Activated CD4-positive, alpha-beta T cell treated with anti-CD3 and anti-CD28 coated beads for 36 hours (primary cell): Measurements from ENCODE around the gene TENM4. TPM values are rescaled to one million over a fixed set of nuclear protein-coding genes. Genes with fewer than 3 reads are reported as not detected.

Experiments
- ATAC-seq: fragments of 200-7000 bp; cut with Tn5 transposase; one replicate; pipeline ENCODE4 v1.10.0; 2021; ENCODE audit warnings: mild to moderate bottlenecking, moderate library complexity
- CTCF ChIA-PET: fragments of 350-600 bp; sonication (Branson Sonifier 250); formaldehyde crosslinking; loops from one replicate; lab custom pipeline; 2021; ENCODE audit warnings: antibody characterized with exemption; lab: Charles Lee
- POLR2A ChIA-PET: fragments of 350-600 bp; sonication (Branson Sonifier 250); formaldehyde crosslinking; loops from one replicate; lab custom pipeline; 2021; ENCODE audit warnings: antibody characterized with exemption, inconsistent platforms; lab: Charles Lee
- DNase-seq: peaks from one replicate; pipeline ENCODE4 v3.0.0-alpha.2; 2020
- H3K27ac Mint-ChIP-seq: one replicate; pipeline ENCODE4 v1.8.0; 2021; ENCODE audit warnings: mixed read lengths
- H3K27me3 Mint-ChIP-seq: one replicate; pipeline ENCODE4 v1.8.0; 2021; ENCODE audit warnings: mixed read lengths
- H3K36me3 Mint-ChIP-seq: one replicate; pipeline ENCODE4 v1.8.0; 2021; ENCODE audit warnings: low read depth, mixed read lengths
- H3K4me1 Mint-ChIP-seq: one replicate; pipeline ENCODE4 v1.8.0; 2021; ENCODE audit warnings: mixed read lengths
- H3K4me3 Mint-ChIP-seq: one replicate; pipeline ENCODE4 v1.8.0; 2021; ENCODE audit warnings: mild to moderate bottlenecking, moderate library complexity, mixed read lengths
- H3K9me3 Mint-ChIP-seq: one replicate; pipeline ENCODE4 v1.8.0; 2021; ENCODE audit warnings: low read depth, mixed read lengths
- intact Hi-C, 2 experiments: fragments of 100-400 bp; cut with DNase I in 1 of 2; cut with micrococcal nuclease in 1 of 2; formaldehyde crosslinking; loops; one replicate each; pipeline versions ENCODE4 v1.14.2 to v1.15.1; 2022 to 2024; cut with DNase I, micrococcal nuclease
- total RNA-seq, 2 experiments: library from RNA; stranded (reverse); gene quantifications; one replicate each; pipeline ENCODE4 v1.2.3, GENCODE V29; 2021

The TENM4 gene
- total RNA-seq, 2 experiments from 2014 or later = not detected

GRCh38 chr11:79336797-79337517, 103.9 kb downstream of the TENM4 start:
- Mint-ChIP-seq H3K27ac (no peak overlapping the region), H3K9me3 (no peaks in the 10 kb centered on the region), H3K4me3 (no peak overlapping the region), H3K27me3 (peaks cover 4% of the 10 kb centered on the region), H3K4me1 (no peaks in the 10 kb centered on the region), H3K36me3 (no peaks in the 10 kb centered on the region)
- ATAC-seq = no peak
- ChIA-PET POLR2A (no interaction called here), CTCF (interaction anchor here (0.6 kb wide), 1 partner anchor 648 kb away, joined by 4 read pairs; no protein-coding TSS in a partner anchor)
- intact Hi-C loops = no loop called here
- DNase-seq = no peak

- H3K9me3 Mint-ChIP-seq = no peaks in the 10 kb centered on the region
- H3K4me1 Mint-ChIP-seq = no peaks in the 10 kb centered on the region
- H3K27ac Mint-ChIP-seq = no peak overlapping the region
- ChIA-PET POLR2A (no interaction called here), CTCF (no interaction called here)
- intact Hi-C loops = no loop called here
- peaks cover 4% of the 10 kb centered on the region for H3K27me3 Mint-ChIP-seq
- H3K4me3 Mint-ChIP-seq = no peak overlapping the region
- H3K36me3 Mint-ChIP-seq = no peaks in the 10 kb centered on the region
- DNase-seq (no peak), ATAC-seq (no peak)
Observed at GRCh38 chr11:79335681-79336080, 105.1 kb downstream of the TENM4 start.

- no peaks in the 10 kb centered on the region for H3K4me1 Mint-ChIP-seq
- DNase-seq (no peak), ATAC-seq (no peak)
- H3K27me3 Mint-ChIP-seq = peaks cover 4% of the 10 kb centered on the region
- no peak overlapping the region for H3K4me3 Mint-ChIP-seq
- intact Hi-C loops = no loop called here
- POLR2A ChIA-PET = no interaction called here
- H3K36me3 Mint-ChIP-seq = no peaks in the 10 kb centered on the region
- no peak overlapping the region for H3K27ac Mint-ChIP-seq
- CTCF ChIA-PET = no interaction called here
- H3K9me3 Mint-ChIP-seq = no peaks in the 10 kb centered on the region
Observed at GRCh38 chr11:79333355-79333754, 107.5 kb downstream of the TENM4 start.

GRCh38 chr11:79332017-79332416, 108.8 kb downstream of the TENM4 start:
- Mint-ChIP-seq H3K27ac (no peak overlapping the region), H3K9me3 (no peaks in the 10 kb centered on the region), H3K4me1 (no peaks in the 10 kb centered on the region), H3K27me3 (peaks cover 4% of the 10 kb centered on the region), H3K4me3 (no peak overlapping the region), H3K36me3 (no peaks in the 10 kb centered on the region)
- CTCF ChIA-PET = no interaction called here
- DNase-seq (no peak), ATAC-seq (no peak)
- POLR2A ChIA-PET = no interaction called here
- intact Hi-C loops = no loop called here

- intact Hi-C loops = no loop called here
- Mint-ChIP-seq H3K9me3 (no peaks in the 10 kb centered on the region), H3K4me3 (no peak overlapping the region), H3K4me1 (no peaks in the 10 kb centered on the region), H3K27me3 (peaks cover 4% of the 10 kb centered on the region), H3K36me3 (no peaks in the 10 kb centered on the region), H3K27ac (no peak overlapping the region)
- no peak for DNase-seq
- ChIA-PET CTCF (no interaction called here), POLR2A (no interaction called here)
- ATAC-seq = no peak
Observed at GRCh38 chr11:79331203-79331901, 109.5 kb downstream of the TENM4 start.

- DNase-seq = no peak
- H3K9me3 Mint-ChIP-seq = no peaks in the 10 kb centered on the region
- POLR2A ChIA-PET = no interaction called here
- no peak for ATAC-seq
- H3K36me3 Mint-ChIP-seq = no peaks in the 10 kb centered on the region
- H3K4me1 Mint-ChIP-seq = no peaks in the 10 kb centered on the region
- no peak overlapping the region for H3K4me3 Mint-ChIP-seq
- CTCF ChIA-PET = no interaction called here
- peaks cover 7% of the 10 kb centered on the region for H3K27me3 Mint-ChIP-seq
- H3K27ac Mint-ChIP-seq = no peak overlapping the region
- intact Hi-C loops = no loop called here
Observed at GRCh38 chr11:79330651-79331050, 110.2 kb downstream of the TENM4 start.

GRCh38 chr11:79329561-79329960, 111.3 kb downstream of the TENM4 start:
- H3K4me3 Mint-ChIP-seq = no peak overlapping the region
- DNase-seq (no peak), ATAC-seq (no peak)
- ChIA-PET CTCF (interaction anchor here (0.8 kb wide), 1 partner anchor 11 kb away, joined by 3 read pairs; no protein-coding TSS in a partner anchor), POLR2A (no interaction called here)
- no peak overlapping the region for H3K27ac Mint-ChIP-seq
- peaks cover 7% of the 10 kb centered on the region for H3K27me3 Mint-ChIP-seq
- intact Hi-C loops = no loop called here
- H3K36me3 Mint-ChIP-seq = no peaks in the 10 kb centered on the region
- H3K4me1 Mint-ChIP-seq = no peaks in the 10 kb centered on the region
- no peaks in the 10 kb centered on the region for H3K9me3 Mint-ChIP-seq

- DNase-seq = no peak
- no peaks in the 10 kb centered on the region for H3K4me1 Mint-ChIP-seq
- ATAC-seq = no peak
- CTCF ChIA-PET = no interaction called here
- no peak overlapping the region for H3K27ac Mint-ChIP-seq
- intact Hi-C loops = no loop called here
- POLR2A ChIA-PET = no interaction called here
- no peaks in the 10 kb centered on the region for H3K36me3 Mint-ChIP-seq
- no peaks in the 10 kb centered on the region for H3K9me3 Mint-ChIP-seq
- H3K27me3 Mint-ChIP-seq = peaks cover 9% of the 10 kb centered on the region
- H3K4me3 Mint-ChIP-seq = no peak overlapping the region
Observed at GRCh38 chr11:79328402-79328801, 112.4 kb downstream of the TENM4 start.

- ChIA-PET POLR2A (no interaction called here), CTCF (no interaction called here)
- DNase-seq = no peak
- no peak overlapping the region for H3K4me3 Mint-ChIP-seq
- intact Hi-C loops = no loop called here
- H3K36me3 Mint-ChIP-seq = no peaks in the 10 kb centered on the region
- peaks cover 6% of the 10 kb centered on the region for H3K27me3 Mint-ChIP-seq
- no peaks in the 10 kb centered on the region for H3K9me3 Mint-ChIP-seq
- ATAC-seq = no peak
- H3K4me1 Mint-ChIP-seq = no peaks in the 10 kb centered on the region
- no peak overlapping the region for H3K27ac Mint-ChIP-seq
Observed at GRCh38 chr11:79325851-79326250, 115.0 kb downstream of the TENM4 start.

- ATAC-seq (no peak), DNase-seq (no peak)
- H3K27me3 Mint-ChIP-seq = peaks cover 4% of the 10 kb centered on the region
- H3K4me1 Mint-ChIP-seq = no peaks in the 10 kb centered on the region
- no peaks in the 10 kb centered on the region for H3K36me3 Mint-ChIP-seq
- POLR2A ChIA-PET = no interaction called here
- H3K9me3 Mint-ChIP-seq = no peaks in the 10 kb centered on the region
- intact Hi-C loops = no loop called here
- CTCF ChIA-PET = no interaction called here
- no peak overlapping the region for H3K27ac Mint-ChIP-seq
- no peak overlapping the region for H3K4me3 Mint-ChIP-seq
Observed at GRCh38 chr11:79321263-79321662, 119.6 kb downstream of the TENM4 start.

- CTCF ChIA-PET = no interaction called here
- intact Hi-C loops = no loop called here
- POLR2A ChIA-PET = no interaction called here
- DNase-seq (no peak), ATAC-seq (no peak)
- no peak overlapping the region for H3K4me3 Mint-ChIP-seq
- no peak overlapping the region for H3K27ac Mint-ChIP-seq
- H3K27me3 Mint-ChIP-seq = no peaks in the 10 kb centered on the region
- H3K9me3 Mint-ChIP-seq = peaks cover 2% of the 10 kb centered on the region
- H3K4me1 Mint-ChIP-seq = no peaks in the 10 kb centered on the region
- no peaks in the 10 kb centered on the region for H3K36me3 Mint-ChIP-seq
Observed at GRCh38 chr11:79314906-79315689, 125.7 kb downstream of the TENM4 start.
